Peyer's patch (tissue), 4 donors: ENCODE measurements around the gene SNED1. TPM values are rescaled to one million over a fixed set of nuclear protein-coding genes. Genes with fewer than 3 reads are reported as not detected.

Source experiments
- DNase-seq, 3 donors: peaks; one replicate each; pipeline ENCODE4 v3.0.0-alpha.2; 2017 to 2019
- H3K27ac ChIP-seq, 4 donors: fragments of 200-600 bp; sonication (generic); one replicate each; pipeline ENCODE4 v1.5.1; 2016 to 2019
- H3K27me3 ChIP-seq, 2 donors: fragments of 200-600 bp; sonication (generic); one replicate each; pipeline ENCODE4 v1.5.1; 2019
- H3K36me3 ChIP-seq, 3 donors: fragments of 200-600 bp; sonication (generic); one replicate each; pipeline ENCODE4 v1.5.1; 2016 to 2019
- H3K4me1 ChIP-seq, 4 donors: fragments of 200-600 bp; sonication (generic); one replicate each; pipeline ENCODE4 v1.5.1; 2016 to 2019
- H3K4me3 ChIP-seq, 4 donors: fragments of 200-600 bp; sonication (generic); 1 replicate in 3 of 4; 2 replicates in 1 of 4; pipeline ENCODE4 v1.5.1; 2016 to 2019; ENCODE audit warnings: mild to moderate bottlenecking in 1 of 4
- H3K9me3 ChIP-seq, 4 donors: fragments of 200-600 bp; sonication (generic); one replicate each; pipeline ENCODE4 v1.5.1; 2016 to 2019; ENCODE audit warnings: mild to moderate bottlenecking in 1 of 4
- CTCF ChIP-seq, 6 experiments: fragments of 450-650 bp in 4 of 6; fragments of 200-600 bp in 2 of 6; sonication (generic) in 1 of 6; IDR thresholded peaks; one replicate each; pipeline ENCODE4 v1.5.1; 2017 to 2019; ENCODE audit warnings: antibody characterized with exemption in 6 of 6, mild to moderate bottlenecking in 3 of 6, moderate library complexity in 1 of 6
- POLR2A ChIP-seq, 2 donors: fragments of 450-650 bp; IDR thresholded peaks; one replicate each; pipeline ENCODE4 v1.5.1; 2017; ENCODE audit warnings: antibody characterized with exemption in 2 of 2, mild to moderate bottlenecking in 2 of 2, moderate library complexity in 2 of 2
- total RNA-seq, 4 donors: library from RNA; depleted of rRNA; stranded (reverse); fragments of >200 nt; gene quantifications; one replicate each; pipeline ENCODE4 v1.1.0, GENCODE V29; 2016

SNED1 gene
- total RNA-seq, 4 donors from 2014 or later = 6.8 to 83.3 (median 25.2) TPM

GRCh38 chr2:240994171-240994896 lies 4.1 kb upstream of the SNED1 start:
- H3K4me1 ChIP-seq = peaks cover 0 to 38% (median 0%) of the 10 kb centered on the region in 4 donors
- H3K27ac ChIP-seq = peak overlapping the region in 1 of 4 donors; percentile 5
- H3K27me3 ChIP-seq = no peaks in the 10 kb centered on the region
- peak in 2 of 3 donors; percentile 44 to 48 for DNase-seq
- H3K36me3 ChIP-seq = no peaks in the 10 kb centered on the region
- TF ChIP-seq POLR2A (IDR thresholded peaks at IDR 0.05) (no peak), CTCF (IDR thresholded peaks at IDR 0.05) (no peak)
- no peaks in the 10 kb centered on the region for H3K9me3 ChIP-seq
- no peak overlapping the region for H3K4me3 ChIP-seq

GRCh38 chr2:240995041-240996021 lies 3.1 kb upstream of the SNED1 start:
- H3K27ac ChIP-seq = no peak overlapping the region
- TF ChIP-seq POLR2A (IDR thresholded peaks at IDR 0.05) = no peak
- no peaks in the 10 kb centered on the region for H3K9me3 ChIP-seq
- DNase-seq = peak in 2 of 3 donors; percentile 38 to 44
- no peak overlapping the region for H3K4me3 ChIP-seq
- no peaks in the 10 kb centered on the region for H3K27me3 ChIP-seq
- no peaks in the 10 kb centered on the region for H3K36me3 ChIP-seq
- H3K4me1 ChIP-seq = peaks cover 0 to 38% (median 0%) of the 10 kb centered on the region in 4 donors

DNA sequence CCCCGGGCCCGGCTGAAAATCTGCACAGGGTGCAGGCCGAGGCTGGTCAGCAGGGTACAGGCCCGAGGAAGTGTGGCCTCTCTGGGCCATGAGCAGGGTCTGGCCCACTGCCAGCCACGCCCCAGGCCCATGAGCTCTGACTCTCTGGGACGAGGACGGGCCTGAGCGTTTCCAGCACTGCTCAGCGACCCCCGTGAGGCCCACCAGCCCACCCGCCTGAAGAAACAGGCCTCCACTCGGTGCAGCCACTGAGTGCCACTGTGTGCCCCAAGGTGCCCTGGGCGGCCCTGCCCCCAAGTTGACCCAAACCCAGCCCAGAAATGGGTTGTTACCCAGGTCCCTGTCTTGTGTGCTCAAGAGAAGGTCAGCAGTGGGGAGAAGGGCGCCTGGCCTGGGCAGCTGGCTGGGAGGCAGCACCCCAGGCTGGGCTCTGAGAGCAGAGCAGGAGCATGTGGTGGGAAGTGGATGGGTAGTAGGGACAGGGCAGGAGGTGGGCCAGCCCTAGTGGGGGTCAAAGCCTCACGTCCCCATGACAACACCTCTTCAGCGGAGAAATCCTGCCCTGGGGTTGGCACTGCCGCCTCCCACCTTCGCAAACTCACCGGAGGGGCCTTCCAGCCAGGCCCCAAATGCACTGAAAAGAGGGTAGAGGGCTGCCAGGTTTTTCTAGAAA lies 2.1 kb upstream of the SNED1 start:
- H3K36me3 ChIP-seq = no peaks in the 10 kb centered on the region
- peaks cover 0 to 34% (median 0%) of the 10 kb centered on the region in 4 donors for H3K4me1 ChIP-seq
- DNase-seq = peak in 2 of 3 donors; percentile 35 to 43
- H3K27me3 ChIP-seq = no peaks in the 10 kb centered on the region
- peak overlapping the region in 1 of 4 donors; percentile 84 for H3K27ac ChIP-seq
- no peak overlapping the region for H3K4me3 ChIP-seq
- TF ChIP-seq POLR2A (IDR thresholded peaks at IDR 0.05) = no peak
- no peak for TF ChIP-seq CTCF (IDR thresholded peaks at IDR 0.05)
- no peaks in the 10 kb centered on the region for H3K9me3 ChIP-seq

- Histone ChIP-seq H3K9me3 (no peaks in the 10 kb centered on the region), H3K4me3 (no peak overlapping the region), H3K27ac (peak overlapping the region in 3 of 4 donors; percentile 40 to 84 (median 80)), H3K4me1 (peaks cover 0 to 30% (median 0%) of the 10 kb centered on the region in 4 donors), H3K27me3 (no peaks in the 10 kb centered on the region), H3K36me3 (no peaks in the 10 kb centered on the region)
- DNase-seq = peak; percentile 12 to 40 (median 36)
- no peak for TF ChIP-seq POLR2A (IDR thresholded peaks at IDR 0.05)
- TF ChIP-seq CTCF (IDR thresholded peaks at IDR 0.05) = no peak
Observed at GRCh38 chr2:240996834-240997140, 1.6 kb upstream of the SNED1 start.

DNA sequence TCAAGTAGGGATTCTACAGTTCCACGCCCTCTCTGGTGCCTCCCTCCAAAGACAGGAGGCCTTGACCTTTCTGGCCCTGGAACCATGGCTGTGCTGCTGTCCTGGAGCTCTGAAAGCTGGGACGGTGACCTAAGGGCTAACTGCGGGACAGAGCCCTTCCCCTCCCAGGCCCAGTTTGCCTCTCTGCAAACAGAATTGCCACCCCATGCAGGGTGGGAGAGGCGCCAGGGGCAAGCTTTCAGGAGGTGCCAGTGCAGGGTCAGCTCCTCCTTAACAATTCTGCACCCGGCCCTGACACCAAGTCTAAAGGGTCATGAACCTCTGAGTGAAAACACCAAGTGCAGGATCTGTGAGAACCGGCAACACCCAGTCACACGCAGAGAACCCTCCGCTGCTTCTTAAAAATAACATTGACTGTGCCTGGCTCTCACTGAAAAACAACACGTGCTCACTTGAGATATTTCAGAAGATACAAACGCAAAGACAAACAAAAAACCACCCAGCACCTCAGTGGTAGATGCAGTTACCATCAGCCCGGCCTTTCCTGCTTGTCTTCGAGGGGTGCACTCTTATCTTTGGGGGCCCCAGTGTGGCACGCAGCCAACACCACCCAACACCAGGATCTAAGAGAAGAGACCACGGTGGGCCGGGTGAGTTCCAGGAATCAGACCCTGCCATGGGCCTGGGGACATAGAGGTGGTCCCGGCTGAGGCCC lies 1.1 kb upstream of the SNED1 start:
- H3K4me3 ChIP-seq = peak overlapping the region in 2 of 4 donors; percentile 67
- no peaks in the 10 kb centered on the region for H3K9me3 ChIP-seq
- H3K27ac ChIP-seq = peak overlapping the region; percentile 39 to 84 (median 72)
- no peaks in the 10 kb centered on the region for H3K27me3 ChIP-seq
- DNase-seq = peak; percentile 13 to 47 (median 44)
- TF ChIP-seq POLR2A (IDR thresholded peaks at IDR 0.05) (no peak), CTCF (IDR thresholded peaks at IDR 0.05) (no peak)
- H3K36me3 ChIP-seq = no peaks in the 10 kb centered on the region
- H3K4me1 ChIP-seq = peaks cover 0 to 27% (median 0%) of the 10 kb centered on the region in 4 donors
